ENCODE measurements around the gene CENPP.

Gene CENPP

DNA sequence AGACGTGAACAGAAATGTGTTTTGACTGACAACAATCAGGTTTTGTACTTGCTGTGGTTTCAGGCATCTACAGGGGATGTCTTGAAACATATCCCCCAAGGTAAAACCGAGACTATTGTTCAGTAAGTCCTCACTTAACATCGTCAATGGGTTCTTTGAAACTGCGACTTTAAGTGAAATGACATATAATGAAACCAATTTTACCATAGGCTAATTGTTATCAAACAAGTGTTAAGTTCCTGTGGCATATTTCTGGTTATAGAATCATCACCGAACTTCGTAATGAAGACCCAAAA lies 114.9 kb downstream of the CENPP start:
- Histone ChIP-seq H3K4me3 (ENCODE audit: insufficient read depth, low read length, poor library complexity, severe bottlenecking) (no peak overlapping the region), H3F3A (ENCODE audit: insufficient read depth) (no peaks in the 10 kb centered on the region; the same call in 1 of the 2 replicates), H3K9me3 (ENCODE audit: insufficient read depth, low read length) (no peaks in the 10 kb centered on the region), H4K20me1 (ENCODE audit: low read depth, low read length) (no peaks in the 10 kb centered on the region), H3K27me3 (ENCODE audit: low read length) (no peaks in the 10 kb centered on the region), H3K27ac (ENCODE audit: low read depth, low read length) (no peak overlapping the region), H3K79me2 (ENCODE audit: insufficient read depth, low read length) (peaks cover 4% of the 10 kb centered on the region; the same call in 1 of the 2 replicates), H3K9me2 (replicated peaks; ENCODE audit: insufficient read depth, low read length) (no peaks in the 10 kb centered on the region), H3K4me2 (ENCODE audit: low read depth, low read length, poor library complexity, severe bottlenecking) (no peak overlapping the region), H2AFZ (ENCODE audit: low read depth, low read length, severe bottlenecking) (no peak overlapping the region), H3K36me3 (ENCODE audit: low read length) (no peaks in the 10 kb centered on the region), H3K9ac (ENCODE audit: low read length) (no peak overlapping the region)
- TF ChIP-seq EZH2phosphoT487 (conservative IDR thresholded peaks at IDR 0.05; ENCODE audit: low read length) = no peak
- TF ChIP-seq, protein P1, sequence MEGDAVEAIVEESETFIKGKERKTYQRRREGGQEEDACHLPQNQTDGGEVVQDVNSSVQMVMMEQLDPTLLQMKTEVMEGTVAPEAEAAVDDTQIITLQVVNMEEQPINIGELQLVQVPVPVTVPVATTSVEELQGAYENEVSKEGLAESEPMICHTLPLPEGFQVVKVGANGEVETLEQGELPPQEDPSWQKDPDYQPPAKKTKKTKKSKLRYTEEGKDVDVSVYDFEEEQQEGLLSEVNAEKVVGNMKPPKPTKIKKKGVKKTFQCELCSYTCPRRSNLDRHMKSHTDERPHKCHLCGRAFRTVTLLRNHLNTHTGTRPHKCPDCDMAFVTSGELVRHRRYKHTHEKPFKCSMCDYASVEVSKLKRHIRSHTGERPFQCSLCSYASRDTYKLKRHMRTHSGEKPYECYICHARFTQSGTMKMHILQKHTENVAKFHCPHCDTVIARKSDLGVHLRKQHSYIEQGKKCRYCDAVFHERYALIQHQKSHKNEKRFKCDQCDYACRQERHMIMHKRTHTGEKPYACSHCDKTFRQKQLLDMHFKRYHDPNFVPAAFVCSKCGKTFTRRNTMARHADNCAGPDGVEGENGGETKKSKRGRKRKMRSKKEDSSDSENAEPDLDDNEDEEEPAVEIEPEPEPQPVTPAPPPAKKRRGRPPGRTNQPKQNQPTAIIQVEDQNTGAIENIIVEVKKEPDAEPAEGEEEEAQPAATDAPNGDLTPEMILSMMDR (IDR thresholded peaks at IDR 0.05; ENCODE audit: insufficient read depth, low read length, poor library complexity, severe bottlenecking) = no peak

DNA sequence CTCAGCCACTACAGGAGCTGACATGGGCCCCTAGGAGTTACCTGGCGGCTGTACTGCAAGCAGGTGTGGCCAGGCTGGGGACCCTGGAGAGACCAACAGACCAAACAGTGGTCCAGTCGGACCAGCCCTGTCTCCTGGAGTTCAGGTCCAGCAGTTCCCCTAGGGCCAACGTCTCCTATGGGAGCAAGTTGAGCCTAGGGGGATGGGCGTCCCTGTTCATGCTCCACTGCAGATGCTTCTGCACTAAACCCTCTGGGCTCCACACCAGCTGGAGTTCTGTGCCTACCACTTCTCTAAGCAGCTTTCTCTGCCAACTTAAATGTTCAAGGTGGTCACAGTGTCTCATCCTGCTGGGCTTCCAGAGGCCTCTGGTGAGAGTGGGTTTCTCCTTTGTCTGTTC lies 119.1 kb downstream of the CENPP start:
- TF ChIP-seq, protein P1 (IDR thresholded peaks at IDR 0.05; ENCODE audit: insufficient read depth, low read length, poor library complexity, severe bottlenecking) = no peak
- no peak for TF ChIP-seq EZH2phosphoT487 (conservative IDR thresholded peaks at IDR 0.05; ENCODE audit: low read length)
- no peaks in the 10 kb centered on the region for H3K36me3 ChIP-seq (ENCODE audit: low read length)
- no peak overlapping the region for H3K4me3 ChIP-seq (ENCODE audit: insufficient read depth, low read length, poor library complexity, severe bottlenecking)
- no peaks in the 10 kb centered on the region for H3K9me2 ChIP-seq (replicated peaks; ENCODE audit: insufficient read depth, low read length)
- no peaks in the 10 kb centered on the region for H3K79me2 ChIP-seq (ENCODE audit: insufficient read depth, low read length)
- H3K4me2 ChIP-seq (ENCODE audit: low read depth, low read length, poor library complexity, severe bottlenecking) = no peak overlapping the region
- H4K20me1 ChIP-seq (ENCODE audit: low read depth, low read length) = no peaks in the 10 kb centered on the region
- no peak overlapping the region for H3K9ac ChIP-seq (ENCODE audit: low read length)
- no peaks in the 10 kb centered on the region for H3F3A ChIP-seq (ENCODE audit: insufficient read depth)
- H3K27ac ChIP-seq (ENCODE audit: low read depth, low read length) = no peak overlapping the region
- no peaks in the 10 kb centered on the region for H3K27me3 ChIP-seq (ENCODE audit: low read length)
- no peaks in the 10 kb centered on the region for H3K9me3 ChIP-seq (ENCODE audit: insufficient read depth, low read length)
- H2AFZ ChIP-seq (ENCODE audit: low read depth, low read length, severe bottlenecking) = no peak overlapping the region

DNA sequence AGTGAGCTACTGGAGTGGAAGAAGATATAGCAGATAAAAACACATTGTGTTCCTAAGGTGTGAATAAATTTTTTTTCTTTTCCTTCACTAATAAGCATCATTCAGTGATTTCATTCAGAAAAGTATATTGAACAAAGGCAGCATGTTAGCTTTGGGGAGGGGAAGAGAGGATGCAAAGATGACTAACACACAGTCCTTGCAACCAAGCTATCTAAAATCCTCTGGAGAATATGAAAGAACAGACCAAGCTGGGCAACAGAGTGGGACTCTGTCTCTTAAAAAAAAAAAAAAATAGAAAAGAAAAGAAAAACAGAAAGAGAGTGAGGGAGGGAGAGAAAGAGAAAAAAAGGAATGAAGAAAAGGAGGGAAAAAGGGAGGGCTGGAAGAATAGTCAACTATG lies 120.8 kb downstream of the CENPP start:
- Histone ChIP-seq H3K4me3 (ENCODE audit: insufficient read depth, low read length, poor library complexity, severe bottlenecking) (no peak overlapping the region), H3K36me3 (ENCODE audit: low read length) (no peaks in the 10 kb centered on the region), H3K27ac (ENCODE audit: low read depth, low read length) (no peak overlapping the region), H2AFZ (ENCODE audit: low read depth, low read length, severe bottlenecking) (no peak overlapping the region), H3K79me2 (ENCODE audit: insufficient read depth, low read length) (no peaks in the 10 kb centered on the region), H3K9me3 (ENCODE audit: insufficient read depth, low read length) (no peaks in the 10 kb centered on the region), H4K20me1 (ENCODE audit: low read depth, low read length) (no peaks in the 10 kb centered on the region), H3K4me2 (ENCODE audit: low read depth, low read length, poor library complexity, severe bottlenecking) (no peak overlapping the region), H3K9ac (ENCODE audit: low read length) (no peak overlapping the region), H3K9me2 (replicated peaks; ENCODE audit: insufficient read depth, low read length) (no peaks in the 10 kb centered on the region), H3F3A (ENCODE audit: insufficient read depth) (no peaks in the 10 kb centered on the region), H3K27me3 (ENCODE audit: low read length) (no peaks in the 10 kb centered on the region)
- TF ChIP-seq, protein P1 (IDR thresholded peaks at IDR 0.05; ENCODE audit: insufficient read depth, low read length, poor library complexity, severe bottlenecking) = no peak
- no peak for TF ChIP-seq EZH2phosphoT487 (conservative IDR thresholded peaks at IDR 0.05; ENCODE audit: low read length)

DNA sequence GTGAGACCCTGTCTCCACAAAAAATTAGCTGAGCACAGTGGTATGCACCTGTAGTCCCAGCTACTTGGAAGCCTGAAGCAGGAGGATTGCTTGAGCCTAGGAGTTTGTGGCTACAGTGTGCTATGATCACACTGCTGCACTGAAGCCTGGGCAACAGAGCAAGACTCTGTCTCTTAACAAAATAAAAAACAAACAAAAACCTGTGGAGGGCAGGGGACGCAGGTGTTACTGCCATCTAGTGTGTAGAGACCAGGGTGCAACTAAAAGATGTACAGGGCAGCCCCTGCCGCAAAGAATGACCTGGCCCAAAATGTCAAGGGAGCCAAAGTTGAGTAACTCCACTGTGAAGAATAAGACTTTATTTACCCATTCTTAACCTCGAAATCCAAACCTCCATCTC lies 129.5 kb downstream of the CENPP start:
- no peak overlapping the region for H3K4me2 ChIP-seq (ENCODE audit: low read depth, low read length, poor library complexity, severe bottlenecking)
- H3K27me3 ChIP-seq (ENCODE audit: low read length) = no peaks in the 10 kb centered on the region
- no peak overlapping the region for H3K4me3 ChIP-seq (ENCODE audit: insufficient read depth, low read length, poor library complexity, severe bottlenecking)
- no peaks in the 10 kb centered on the region for H3K36me3 ChIP-seq (ENCODE audit: low read length)
- no peaks in the 10 kb centered on the region for H3K79me2 ChIP-seq (ENCODE audit: insufficient read depth, low read length)
- no peak for TF ChIP-seq EZH2phosphoT487 (conservative IDR thresholded peaks at IDR 0.05; ENCODE audit: low read length)
- TF ChIP-seq, protein P1 (IDR thresholded peaks at IDR 0.05; ENCODE audit: insufficient read depth, low read length, poor library complexity, severe bottlenecking) = no peak
- H3K9me2 ChIP-seq (replicated peaks; ENCODE audit: insufficient read depth, low read length) = no peaks in the 10 kb centered on the region
- no peak overlapping the region for H3K9ac ChIP-seq (ENCODE audit: low read length)
- H3K9me3 ChIP-seq (ENCODE audit: insufficient read depth, low read length) = no peaks in the 10 kb centered on the region
- no peak overlapping the region for H3K27ac ChIP-seq (ENCODE audit: low read depth, low read length)
- no peak overlapping the region for H2AFZ ChIP-seq (ENCODE audit: low read depth, low read length, severe bottlenecking)
- H4K20me1 ChIP-seq (ENCODE audit: low read depth, low read length) = no peaks in the 10 kb centered on the region
- no peaks in the 10 kb centered on the region for H3F3A ChIP-seq (ENCODE audit: insufficient read depth)
